ENCODE results near the gene EEFSEC.

DNA sequence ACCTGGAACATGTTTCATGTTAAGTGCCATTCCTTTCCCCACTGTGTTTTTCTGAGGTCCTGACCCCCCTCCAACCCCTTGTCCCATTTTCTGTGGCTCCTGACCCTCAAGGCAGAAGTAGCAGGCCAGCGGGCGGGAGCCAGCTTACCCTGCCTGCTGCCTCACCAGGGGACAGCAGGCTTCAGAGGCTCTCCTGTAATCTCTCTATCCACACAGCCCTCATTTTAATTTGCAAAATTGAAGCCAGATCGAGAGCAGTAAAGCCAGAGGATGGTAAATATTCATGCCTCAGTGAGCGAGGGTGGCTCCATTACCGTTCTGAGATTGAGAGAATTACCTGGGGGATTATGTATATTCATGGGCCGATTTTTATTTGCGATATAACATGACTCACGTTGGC, 165.8 kb downstream of the EEFSEC start:
- TF ChIP-seq POLR2A (IDR thresholded peaks at IDR 0.05) (no peak), CTCF (IDR thresholded peaks at IDR 0.05) (no peak)

Data from breast epithelium (tissue), 3 donors.